Dedifferentiated amniotic fluid mesenchymal stem cell (primary cell): ENCODE measurements around the gene ADCY1.

Experiments used
- DNase-seq: peaks from one replicate; pipeline ENCODE4 v3.0.0-alpha.2; 2016; ENCODE audit errors: extremely low spot score

Gene ADCY1

GRCh38 chr7:45576249-45576929 is 2.2 kb downstream of the ADCY1 start:
- no peak for DNase-seq

DNA sequence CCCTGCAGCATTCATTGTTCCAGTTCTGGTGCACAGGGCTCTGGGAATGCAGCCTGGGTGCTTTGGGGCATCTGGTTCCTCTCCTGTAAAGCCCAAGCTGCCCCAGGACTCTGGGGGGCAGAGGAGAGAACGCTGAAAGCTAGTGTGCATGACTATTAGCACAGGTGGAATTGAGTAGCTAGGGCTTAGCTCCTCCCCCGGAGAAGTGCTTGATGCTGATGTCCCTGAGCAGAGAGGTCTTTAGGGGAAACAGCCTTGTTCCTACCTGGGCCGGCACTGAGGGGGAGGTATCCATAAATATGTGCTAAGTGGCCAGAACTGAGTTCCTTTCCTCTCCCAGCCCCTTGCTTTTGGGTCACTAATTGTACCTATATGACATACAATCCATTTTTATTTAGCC is 3.9 kb downstream of the ADCY1 start:
- no peak for DNase-seq

DNA sequence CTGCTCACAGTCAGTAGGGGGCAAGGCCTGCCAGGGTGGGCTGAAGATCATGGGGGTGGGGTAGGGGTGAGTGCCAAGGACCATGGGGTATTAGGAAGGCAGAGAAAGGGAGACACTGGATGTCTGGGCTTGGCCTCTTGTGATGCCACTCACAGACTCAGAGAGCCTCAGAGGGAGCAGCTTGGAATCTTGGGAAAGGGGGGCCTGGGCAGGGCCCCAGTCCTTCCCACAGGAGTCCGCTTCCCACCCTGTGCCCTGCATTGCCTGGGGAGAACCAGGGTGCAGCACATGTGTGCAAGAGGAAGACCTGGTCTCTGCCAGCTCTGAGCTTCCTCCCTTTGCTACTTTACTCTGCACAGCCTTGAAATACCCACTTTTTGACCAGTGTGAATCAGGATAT is 4.3 kb downstream of the ADCY1 start:
- no peak for DNase-seq

DNA sequence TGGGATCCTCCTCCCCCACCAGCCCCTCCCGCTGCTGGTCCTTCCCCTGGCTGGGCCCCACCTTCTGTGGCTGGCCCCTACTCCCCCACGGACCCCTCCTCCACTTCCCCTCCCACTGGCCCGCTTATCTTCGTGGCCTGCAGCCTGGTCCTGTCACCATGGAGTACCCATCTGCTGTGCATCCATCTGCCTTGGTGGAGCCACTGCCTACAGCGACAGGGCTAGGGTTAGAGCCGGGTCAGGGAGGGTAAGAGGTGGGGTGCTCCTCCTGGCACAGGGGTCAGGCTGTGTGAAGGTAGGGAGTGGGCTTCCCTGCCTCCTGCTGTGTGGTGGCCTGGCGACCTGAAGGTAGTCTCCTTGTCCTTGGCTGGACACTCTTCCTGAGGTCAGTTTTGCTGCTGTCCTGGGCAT is 5.2 kb downstream of the ADCY1 start:
- DNase-seq = no peak

DNA sequence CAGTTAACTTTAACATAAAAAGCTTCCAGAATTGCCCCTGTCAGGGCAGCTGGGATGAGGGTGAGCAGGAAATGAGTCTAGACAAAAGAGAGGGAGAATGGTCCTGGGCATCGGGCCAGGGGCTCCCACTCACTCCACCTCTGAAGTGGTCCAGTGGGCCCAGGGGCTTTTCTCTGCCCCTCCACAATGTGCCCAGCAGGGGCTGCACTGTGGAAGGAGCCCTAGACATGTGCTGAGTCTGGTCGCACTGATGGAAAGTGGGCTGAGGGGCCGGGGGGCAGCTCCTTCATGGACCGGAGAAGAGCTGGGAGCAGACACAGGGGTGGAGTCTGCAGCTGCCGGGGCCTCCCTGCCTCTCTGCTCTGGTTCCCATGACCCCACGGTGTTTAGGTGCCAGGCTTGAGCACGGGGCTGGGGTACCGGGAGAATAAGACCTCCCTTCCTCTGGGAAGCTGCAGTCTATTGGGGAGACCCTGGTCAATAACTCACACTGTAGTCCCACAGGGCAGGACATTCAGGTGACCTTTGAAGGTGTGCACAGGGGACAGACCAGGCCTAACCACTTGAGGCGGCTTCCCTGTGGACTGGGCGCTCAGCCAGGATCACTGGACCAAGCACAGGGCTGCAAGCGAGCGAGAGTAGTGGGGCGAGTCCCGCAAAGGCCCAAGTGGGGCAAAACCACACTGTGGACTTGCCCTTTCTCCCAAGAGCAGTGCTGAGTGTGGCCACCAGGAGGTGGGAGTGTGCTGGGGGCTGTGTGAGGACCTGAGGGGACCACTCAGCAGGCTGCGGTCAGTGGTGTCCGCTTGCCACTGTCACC is 6.1 kb downstream of the ADCY1 start:
- no peak for DNase-seq

DNA sequence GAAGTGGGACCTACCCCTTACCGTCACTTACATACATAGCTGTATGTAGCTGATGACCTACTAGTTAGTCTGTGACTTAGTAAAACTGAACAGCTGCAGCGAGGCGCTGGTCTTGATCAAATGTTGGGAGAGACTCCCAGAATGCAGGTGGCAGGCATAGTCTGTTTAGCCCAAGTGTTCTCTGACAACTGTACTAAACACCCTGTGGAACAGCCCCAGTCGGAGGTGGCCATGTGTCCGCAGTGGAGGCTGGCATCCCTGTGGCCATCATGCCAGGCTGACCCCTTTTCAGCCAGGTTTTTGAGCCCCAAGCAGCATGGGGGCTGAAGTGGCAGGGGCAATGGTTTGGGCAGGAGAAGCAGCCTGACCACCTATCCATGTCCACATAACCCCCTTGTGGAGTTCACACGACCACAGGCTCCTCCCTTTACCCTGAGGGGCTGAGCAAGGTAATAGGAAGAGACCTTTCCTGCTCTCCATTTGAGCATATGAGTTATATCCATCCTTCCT is 7.2 kb downstream of the ADCY1 start:
- DNase-seq = no peak

- no peak for DNase-seq
Observed at GRCh38 chr7:45582136-45582749, 8.1 kb downstream of the ADCY1 start.

DNA sequence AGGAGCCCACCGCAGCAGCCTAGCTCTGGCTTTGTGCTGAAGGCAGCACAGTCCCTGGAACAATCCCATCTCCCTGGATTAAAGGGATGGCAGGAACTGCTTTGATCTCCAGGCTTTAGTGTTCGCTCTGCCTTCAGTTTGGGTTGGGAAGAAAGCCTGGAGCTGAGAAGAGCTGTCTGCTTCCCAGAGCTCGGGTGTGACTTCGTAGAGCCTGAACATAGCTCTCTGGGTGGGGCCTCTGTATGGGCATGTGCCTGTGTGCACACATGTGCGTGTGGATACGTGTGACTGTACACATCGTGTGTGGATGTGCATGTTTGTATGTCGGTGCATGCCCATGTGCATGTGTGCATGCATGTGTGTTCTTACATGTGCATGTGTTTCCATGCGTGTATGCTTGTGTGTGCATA is 8.7 kb downstream of the ADCY1 start:
- no peak for DNase-seq

- no peak for DNase-seq
Observed at GRCh38 chr7:45583296-45583695, 9.1 kb downstream of the ADCY1 start.

GRCh38 chr7:45584261-45585210 is 10.4 kb downstream of the ADCY1 start:
- DNase-seq = no peak

DNA sequence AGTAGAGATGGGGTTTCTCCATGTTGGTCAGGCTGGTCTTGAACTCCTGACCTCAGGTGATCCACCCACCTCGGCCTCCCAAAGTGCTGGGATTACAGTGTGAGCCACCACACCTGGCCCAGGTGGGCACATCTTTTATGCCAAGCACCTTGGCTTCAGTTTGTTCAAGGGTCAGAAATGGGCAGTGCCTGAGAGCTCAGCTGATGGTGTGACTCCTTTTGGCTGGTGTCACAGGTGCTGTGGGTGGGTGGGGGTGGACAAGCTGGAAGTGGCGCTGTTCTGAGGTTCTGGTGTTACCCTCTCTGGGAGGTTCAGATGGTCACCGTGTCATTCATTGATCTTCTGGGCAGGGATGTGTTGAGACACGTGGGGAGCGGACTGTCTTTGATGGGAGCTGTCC is 11.5 kb downstream of the ADCY1 start:
- DNase-seq = no peak

GRCh38 chr7:45586542-45587520 is 12.7 kb downstream of the ADCY1 start:
- DNase-seq = no peak

DNA sequence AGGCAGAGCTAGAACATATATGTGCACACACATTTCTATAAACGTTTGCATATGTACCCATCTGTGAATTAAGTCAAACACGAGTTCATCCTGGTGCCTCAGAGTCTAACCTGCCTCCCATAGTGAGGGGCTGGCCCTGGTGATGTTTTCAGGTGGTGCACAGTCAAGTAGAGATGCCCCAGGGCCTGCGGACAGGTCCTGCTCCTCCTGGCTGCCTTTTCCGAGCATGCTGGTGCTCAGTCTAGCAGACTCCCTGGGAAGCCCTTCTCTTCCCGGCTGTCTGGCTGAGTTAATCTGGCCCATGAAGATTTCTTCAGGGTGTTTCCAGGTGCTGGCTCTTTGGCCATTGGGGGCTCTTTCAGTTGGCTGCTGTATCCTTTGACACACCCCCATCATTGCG is 14.3 kb downstream of the ADCY1 start:
- no peak for DNase-seq

DNA sequence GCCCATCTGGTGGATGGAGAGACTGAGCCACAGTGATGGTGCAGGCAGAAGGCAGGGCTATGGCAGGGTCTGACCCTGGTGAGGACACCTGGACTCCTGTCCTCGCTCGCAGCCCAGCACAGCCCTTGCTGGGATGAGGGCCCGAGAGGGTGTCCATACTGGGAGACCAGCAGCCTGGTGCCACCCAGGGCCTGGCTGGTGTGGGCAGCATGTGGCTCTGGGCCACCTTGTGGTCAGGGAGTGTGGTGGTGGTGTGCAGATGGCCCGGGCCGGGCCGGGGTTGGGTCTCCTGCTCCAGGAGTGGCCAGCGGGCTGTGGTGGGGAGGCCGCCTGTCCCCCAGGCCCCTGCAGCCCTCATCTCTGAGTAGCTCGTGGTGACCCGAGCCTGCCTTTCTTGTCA is 14.9 kb downstream of the ADCY1 start:
- no peak for DNase-seq

DNA sequence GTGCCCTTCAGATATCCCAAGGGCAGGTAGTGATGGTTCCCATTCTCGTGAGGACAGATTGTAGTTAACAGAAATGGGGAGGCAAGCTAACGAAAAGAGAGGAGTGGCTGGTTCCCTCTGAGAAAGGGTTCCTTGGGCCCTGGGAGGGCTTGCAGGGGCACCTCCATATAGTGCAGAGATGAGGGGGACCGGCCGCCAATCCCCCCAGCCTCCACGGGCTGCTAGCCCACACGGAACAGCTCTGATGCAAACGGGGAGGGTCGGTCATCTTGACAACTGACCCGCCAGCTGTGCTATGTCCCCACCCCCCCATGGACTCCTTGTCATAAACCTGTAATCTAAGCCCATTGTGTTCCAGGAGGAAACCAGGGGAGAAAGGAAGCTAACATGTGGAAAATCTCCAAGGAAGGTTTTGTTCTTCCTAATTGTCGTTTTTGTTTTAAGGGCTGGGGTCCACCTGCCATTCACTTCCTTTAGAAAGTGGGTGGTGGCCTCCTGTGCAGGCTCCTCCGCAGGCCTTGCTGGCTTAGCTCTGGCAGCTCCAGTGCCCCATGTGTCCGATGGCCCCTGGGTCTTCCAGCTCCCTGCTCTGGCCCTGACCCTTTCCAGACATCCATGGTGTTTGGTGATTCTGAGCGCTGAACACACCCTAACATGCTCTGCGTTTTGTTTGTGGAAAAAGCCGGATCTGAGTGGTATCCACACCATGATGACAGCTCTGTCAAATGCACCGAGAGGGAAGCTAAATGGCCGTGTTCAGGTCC is 15.9 kb downstream of the ADCY1 start:
- DNase-seq = no peak

- no peak for DNase-seq
Observed at GRCh38 chr7:45590679-45591057, 16.5 kb downstream of the ADCY1 start.

DNA sequence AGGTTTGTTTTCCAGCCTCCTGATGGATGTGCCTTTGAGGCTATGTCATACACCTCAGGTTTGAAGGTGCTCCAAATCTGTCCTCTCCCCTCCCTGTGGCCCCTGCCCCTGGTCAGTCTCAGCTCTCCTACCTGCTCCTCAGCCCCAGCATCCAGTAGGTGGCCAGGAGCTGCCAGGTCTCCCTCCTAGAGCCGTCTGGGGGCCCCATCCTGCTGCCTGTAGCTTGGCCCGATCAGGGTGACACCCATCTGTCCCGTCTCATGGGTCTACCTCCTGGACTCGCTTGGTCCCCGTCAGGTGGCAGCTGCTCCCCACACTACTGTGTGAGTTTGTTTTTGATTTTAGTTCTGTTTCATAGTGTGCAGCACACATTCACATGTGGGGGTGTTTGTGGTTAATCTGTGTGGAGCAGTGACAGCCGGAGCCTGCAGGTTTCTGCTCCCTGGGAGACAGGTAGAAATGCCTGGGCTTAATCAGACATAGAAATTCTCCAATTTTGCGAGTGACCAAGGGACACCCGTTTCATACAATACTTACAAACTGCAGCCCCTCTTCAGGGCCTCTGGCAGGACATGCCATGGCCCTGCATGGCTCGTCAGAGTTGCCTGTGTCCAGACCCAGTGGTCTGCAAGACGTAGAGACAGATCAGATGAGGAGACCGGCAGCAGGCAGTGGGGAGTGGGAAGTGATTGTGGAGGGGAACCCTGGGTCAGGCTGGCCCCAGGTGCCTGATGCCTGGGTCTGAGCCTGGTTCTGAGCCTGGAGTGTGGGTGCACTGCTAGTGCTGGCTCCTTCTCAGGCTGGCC is 17.1 kb downstream of the ADCY1 start:
- no peak for DNase-seq

GRCh38 chr7:45592230-45592991 is 18.2 kb downstream of the ADCY1 start:
- DNase-seq = no peak
